Measurements from ENCODE around the gene VTI1A.
"Not testable (repeated sequence)": the region's sequence is repeated elsewhere in the genome, so short reads cannot be mapped to it uniquely, and the experiment has no call there.

Gene VTI1A

DNA sequence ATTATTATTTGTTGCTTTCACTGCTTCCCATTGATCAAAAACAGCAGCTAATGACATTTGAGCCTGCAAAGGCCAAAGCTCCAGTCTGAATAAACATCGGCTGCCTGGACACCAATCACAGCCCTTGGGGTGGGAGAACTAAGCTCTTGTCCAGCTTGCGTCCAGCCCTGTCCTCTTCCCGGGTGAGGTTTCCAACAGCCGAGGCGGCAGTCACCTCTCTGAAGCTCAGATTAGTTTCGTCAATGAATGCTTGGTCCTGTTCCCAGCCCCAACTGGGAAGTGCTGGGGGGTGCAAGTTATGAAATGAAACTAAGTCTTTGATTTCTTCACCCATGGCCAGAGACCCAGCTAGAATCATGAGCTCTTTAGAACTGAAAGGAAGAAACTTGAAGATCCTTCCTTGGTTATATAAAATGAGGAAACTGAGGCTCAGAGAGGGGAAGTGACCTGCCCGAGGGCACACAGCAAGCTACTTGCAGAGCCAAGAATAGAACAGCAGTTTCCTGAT lies 389.0 kb downstream of the VTI1A start:
- DNase-seq (ENCODE audit: low spot score), result no peak

DNA sequence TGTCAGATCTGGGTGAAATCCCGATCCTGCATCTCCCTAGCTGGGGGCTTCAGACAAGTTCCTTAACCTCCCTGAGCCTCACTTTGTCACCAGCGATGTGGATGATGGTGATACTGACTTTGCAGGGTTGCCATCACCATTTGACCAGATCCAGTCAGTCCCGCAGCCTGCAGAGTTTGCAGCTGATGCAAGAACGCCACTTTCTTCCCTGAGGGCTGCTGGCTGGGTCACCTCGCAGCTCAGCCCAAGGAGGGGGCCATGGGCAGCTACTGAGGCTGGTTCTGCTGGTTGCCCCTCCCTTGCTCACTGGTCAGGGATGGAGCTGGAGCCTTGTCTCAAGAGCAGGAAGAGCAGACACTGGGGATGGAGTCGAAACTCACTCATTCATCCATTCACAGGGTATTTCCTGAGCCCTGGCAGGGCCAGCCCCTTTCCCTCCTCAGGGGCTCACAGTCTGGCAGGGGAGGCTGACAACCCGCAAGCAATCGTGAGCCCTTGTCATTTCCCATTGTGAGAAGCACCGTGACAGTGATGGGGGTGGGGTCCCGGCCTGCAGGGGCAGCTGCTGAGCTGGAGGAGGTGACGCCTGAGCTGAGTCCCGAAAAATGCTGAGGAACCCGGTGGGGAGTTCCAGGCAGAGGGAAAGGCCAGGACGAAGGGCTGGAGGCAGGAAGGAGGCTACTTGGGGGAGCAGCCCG lies 391.9 kb downstream of the VTI1A start:
- no peak for DNase-seq (ENCODE audit: low spot score)

GRCh38 chr10:112839928-112840654 lies 393.1 kb downstream of the VTI1A start:
- DNase-seq (ENCODE audit: low spot score), result no peak

- DNase-seq (ENCODE audit: low spot score), result no peak
Measured at GRCh38 chr10:112841549-112841948, 394.5 kb downstream of the VTI1A start.

GRCh38 chr10:112842832-112843360 lies 395.9 kb downstream of the VTI1A start:
- no peak for DNase-seq (ENCODE audit: low spot score)

DNA sequence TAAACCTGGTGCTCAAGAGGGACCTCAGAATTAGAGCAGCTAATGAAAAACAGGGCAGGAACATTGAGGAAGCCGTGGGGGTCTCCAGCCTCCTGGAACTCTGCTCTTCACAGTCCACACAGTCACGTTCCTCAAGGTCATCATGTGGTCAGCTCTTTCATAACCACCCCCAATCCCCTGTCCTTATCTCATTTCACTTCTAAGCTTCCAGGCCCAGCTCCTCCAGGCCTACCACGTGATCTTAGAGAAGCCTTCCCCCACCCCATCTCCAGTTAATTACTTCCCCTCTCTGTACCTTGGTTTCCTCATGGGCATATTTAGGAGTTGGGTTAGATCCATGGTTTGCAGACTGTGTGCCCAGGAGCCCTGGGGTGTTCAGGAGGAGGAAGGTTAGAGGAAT lies 396.6 kb downstream of the VTI1A start:
- no peak for DNase-seq (ENCODE audit: low spot score)

GRCh38 chr10:112844681-112845544 lies 397.9 kb downstream of the VTI1A start:
- no peak for DNase-seq (ENCODE audit: low spot score)

GRCh38 chr10:112847778-112848177 lies 400.8 kb downstream of the VTI1A start:
- DNase-seq (ENCODE audit: low spot score), result no peak

- no peak for DNase-seq (ENCODE audit: low spot score)
Measured at GRCh38 chr10:112848228-112848627, 401.2 kb downstream of the VTI1A start.

DNA sequence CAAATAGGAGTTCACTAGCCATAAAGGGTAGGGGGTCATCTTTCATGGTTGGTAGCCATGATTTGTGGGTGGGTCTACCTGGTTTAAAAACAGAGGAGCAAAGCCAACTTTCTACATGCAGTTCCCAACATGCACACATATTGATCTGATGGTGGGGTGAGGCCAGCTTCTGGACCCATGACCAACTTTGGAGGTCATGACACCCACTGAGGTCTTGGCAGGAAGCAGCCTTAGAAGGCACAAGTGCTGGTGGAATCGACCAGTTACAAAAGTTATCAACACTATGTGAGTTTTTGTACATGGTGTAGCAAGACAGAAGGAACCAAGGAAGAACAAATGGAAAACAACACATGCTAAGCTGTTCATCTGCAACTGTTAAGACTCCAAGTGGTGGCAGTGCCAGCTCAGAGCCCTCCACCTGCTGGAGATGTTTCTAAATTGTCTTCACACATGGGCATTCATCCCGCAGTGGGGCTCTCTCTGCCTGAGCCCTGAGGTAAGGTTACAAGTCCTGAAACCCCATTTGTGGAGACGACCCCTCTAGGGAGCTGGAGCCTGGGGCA lies 401.9 kb downstream of the VTI1A start:
- DNase-seq (ENCODE audit: low spot score), result no peak

- no peak for DNase-seq (ENCODE audit: low spot score)
Measured at GRCh38 chr10:112849546-112849945, 402.5 kb downstream of the VTI1A start.

DNA sequence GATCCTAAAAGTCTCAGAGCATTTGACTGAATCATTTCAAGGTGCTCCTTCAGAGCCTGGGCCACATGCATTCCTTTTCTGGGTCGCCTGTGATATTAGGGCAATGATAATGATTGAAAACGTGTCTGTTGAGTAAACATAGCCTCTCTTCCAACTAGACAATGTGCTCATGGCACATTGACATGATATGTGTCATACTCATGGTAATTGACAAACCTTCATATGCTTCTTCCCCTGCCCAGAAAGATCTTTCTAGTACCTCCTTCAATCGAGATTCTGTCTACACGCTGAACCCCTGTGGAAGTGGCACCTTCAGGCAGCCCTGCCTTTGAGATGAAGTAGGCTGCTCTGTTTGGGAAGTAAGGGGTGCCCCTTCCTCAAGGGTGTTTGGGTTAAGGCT lies 404.2 kb downstream of the VTI1A start:
- DNase-seq (ENCODE audit: low spot score), result no peak

GRCh38 chr10:112851588-112852211 lies 404.7 kb downstream of the VTI1A start:
- no peak for DNase-seq (ENCODE audit: low spot score)

DNA sequence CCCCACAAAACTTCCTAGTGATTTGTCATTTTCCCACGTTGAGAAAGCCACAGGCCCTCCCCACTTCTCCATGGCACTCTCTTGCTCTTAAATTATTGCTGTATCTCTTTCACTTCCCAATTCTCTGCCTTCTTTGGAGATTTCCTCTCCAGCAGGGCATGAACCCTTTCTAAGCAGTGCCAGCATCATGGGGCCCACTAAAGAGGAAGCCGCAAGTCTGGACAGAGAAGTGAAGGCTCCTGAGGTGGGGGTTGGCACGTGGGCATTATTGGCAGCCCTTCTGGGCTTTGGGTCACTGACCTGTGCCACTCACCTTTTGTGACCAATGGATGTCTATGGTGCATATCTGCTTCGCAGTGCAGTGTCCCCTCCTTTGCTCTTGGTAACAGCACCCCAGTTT lies 405.3 kb downstream of the VTI1A start:
- no peak for DNase-seq (ENCODE audit: low spot score)

GRCh38 chr10:112855134-112855533 lies 408.1 kb downstream of the VTI1A start:
- no peak for DNase-seq (ENCODE audit: low spot score)

DNA sequence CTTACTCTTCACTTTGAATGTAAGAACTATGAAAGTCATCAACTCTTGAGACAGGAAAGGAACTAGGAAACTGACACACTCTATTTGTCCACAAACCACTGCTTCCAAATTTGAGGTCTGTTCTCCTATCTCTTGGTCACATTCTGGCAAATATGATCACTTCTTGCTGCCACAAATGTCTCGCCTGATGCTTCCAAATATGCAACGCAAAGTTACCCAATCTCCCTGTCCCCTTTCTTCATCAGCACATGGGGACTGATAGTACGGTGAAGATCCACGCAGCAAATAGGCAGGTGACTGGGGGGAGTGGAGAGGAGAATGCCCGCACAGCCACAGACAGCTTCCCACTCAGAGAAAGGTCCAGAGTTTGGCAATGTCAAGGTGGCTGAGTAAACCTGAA lies 410.5 kb downstream of the VTI1A start:
- DNase-seq (ENCODE audit: low spot score), result no peak

GRCh38 chr10:112858986-112859651 lies 412.1 kb downstream of the VTI1A start:
- DNase-seq (ENCODE audit: low spot score), result no peak

- DNase-seq (ENCODE audit: low spot score), result no peak
Measured at GRCh38 chr10:112859793-112860192, 412.8 kb downstream of the VTI1A start.

DNA sequence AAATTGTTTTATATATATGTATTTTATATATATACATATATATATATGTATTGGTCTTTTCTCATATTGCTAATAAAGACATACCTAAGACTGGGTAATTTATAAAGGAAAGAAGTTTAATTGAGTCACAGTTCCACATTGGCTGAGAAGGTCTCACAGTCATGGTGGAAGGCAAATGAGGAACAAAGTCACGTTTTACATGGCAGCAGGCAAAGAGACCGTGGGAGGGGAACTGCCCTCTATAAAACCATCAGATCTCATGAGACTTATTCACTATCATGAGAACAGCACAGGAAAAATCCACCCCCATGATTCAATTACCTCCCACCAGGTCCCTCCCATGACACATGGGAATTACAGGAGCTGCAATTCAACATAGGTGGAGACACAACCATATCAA lies 416.4 kb downstream of the VTI1A start:
- not testable (repeated sequence) for DNase-seq (ENCODE audit: low spot score)

Measured in hematopoietic multipotent progenitor cell treated with erythropoietin and hydrocortisone succinate and interleukin-3 and kit ligand, for 17 days (in vitro differentiated cells).